ENCODE data around the gene NRGN.

Gene NRGN

GRCh38 chr11:124778281-124778680 lies 38.5 kb downstream of the NRGN start:
- DNase-seq (ENCODE audit: extremely low read depth in 1 of 2, low read depth in 1 of 2) = no peak

- DNase-seq (ENCODE audit: extremely low read depth in 1 of 2, low read depth in 1 of 2) = no peak
Measured at GRCh38 chr11:124779568-124779967, 39.8 kb downstream of the NRGN start.

- no peak for DNase-seq (ENCODE audit: extremely low read depth in 1 of 2, low read depth in 1 of 2)
Measured at GRCh38 chr11:124783002-124783401, 43.3 kb downstream of the NRGN start.

- DNase-seq (ENCODE audit: extremely low read depth in 1 of 2, low read depth in 1 of 2) = no peak
Measured at GRCh38 chr11:124784051-124784450, 44.3 kb downstream of the NRGN start.

GRCh38 chr11:124788521-124788920 lies 48.8 kb downstream of the NRGN start:
- no peak for DNase-seq (ENCODE audit: extremely low read depth in 1 of 2, low read depth in 1 of 2)

- no peak for DNase-seq (ENCODE audit: extremely low read depth in 1 of 2, low read depth in 1 of 2)
Measured at GRCh38 chr11:124791626-124792341, 52.0 kb downstream of the NRGN start.

- no peak for DNase-seq (ENCODE audit: extremely low read depth in 1 of 2, low read depth in 1 of 2)
Measured at GRCh38 chr11:124793466-124794278, 53.9 kb downstream of the NRGN start.

GRCh38 chr11:124796312-124796711 lies 56.6 kb downstream of the NRGN start:
- no peak for DNase-seq (ENCODE audit: extremely low read depth in 1 of 2, low read depth in 1 of 2)
